Urinary bladder (tissue), 4 donors: ENCODE data around the gene RGS5. TPM values are rescaled to one million over a fixed set of nuclear protein-coding genes. Genes with fewer than 3 reads are reported as not detected.
"Not testable (repeated sequence)": the region's sequence is repeated elsewhere in the genome, so short reads cannot be mapped to it uniquely, and the experiment has no call there.

ENCODE experiments used
- DNase-seq: peaks from one replicate; pipeline ENCODE4 v3.0.0-alpha.2; 2015; ENCODE audit errors: extremely low spot score
- H3K27ac ChIP-seq: one replicate; pipeline ENCODE4 v1.5.1; 2013; ENCODE audit warnings: low read depth, mild to moderate bottlenecking, moderate library complexity
- H3K36me3 ChIP-seq: one replicate; pipeline ENCODE4 v1.6.1; 2013; ENCODE audit warnings: mild to moderate bottlenecking, moderate library complexity; ENCODE audit not compliant: insufficient read depth
- H3K4me1 ChIP-seq: one replicate; pipeline ENCODE4 v1.6.1; 2013; ENCODE audit warnings: mild to moderate bottlenecking, moderate library complexity; ENCODE audit not compliant: insufficient read depth
- H3K4me3 ChIP-seq: one replicate; pipeline ENCODE4 v1.5.1; 2013; ENCODE audit warnings: low read depth, low read length
- WGBS: extraction: QIAGEN DNeasy Blood & Tissue Kit; methylation state at CpG from one replicate; pipeline ENCODE4 v1.1.7; 2013; 5-methylcytosine and 5-hydroxymethylcytosine counted together
- polyA plus RNA-seq: library from polyadenylated mRNA; stranded (reverse); fragments of 200-250 nt; gene quantifications from one replicate; pipeline ENCODE4 v1.2.3, GENCODE V29; 2013
- total RNA-seq: library from RNA; depleted of rRNA; stranded (reverse); fragments of >200 nt; gene quantifications from one replicate; pipeline ENCODE4 v1.2.3, GENCODE V29; 2014
- donor health status: healthy with polysubstance abuse.
- donor health status: healthy.

RGS5 gene, protein sequence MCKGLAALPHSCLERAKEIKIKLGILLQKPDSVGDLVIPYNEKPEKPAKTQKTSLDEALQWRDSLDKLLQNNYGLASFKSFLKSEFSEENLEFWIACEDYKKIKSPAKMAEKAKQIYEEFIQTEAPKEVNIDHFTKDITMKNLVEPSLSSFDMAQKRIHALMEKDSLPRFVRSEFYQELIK
- total RNA-seq (197 TPM), polyA plus RNA-seq (179 TPM)

DNA sequence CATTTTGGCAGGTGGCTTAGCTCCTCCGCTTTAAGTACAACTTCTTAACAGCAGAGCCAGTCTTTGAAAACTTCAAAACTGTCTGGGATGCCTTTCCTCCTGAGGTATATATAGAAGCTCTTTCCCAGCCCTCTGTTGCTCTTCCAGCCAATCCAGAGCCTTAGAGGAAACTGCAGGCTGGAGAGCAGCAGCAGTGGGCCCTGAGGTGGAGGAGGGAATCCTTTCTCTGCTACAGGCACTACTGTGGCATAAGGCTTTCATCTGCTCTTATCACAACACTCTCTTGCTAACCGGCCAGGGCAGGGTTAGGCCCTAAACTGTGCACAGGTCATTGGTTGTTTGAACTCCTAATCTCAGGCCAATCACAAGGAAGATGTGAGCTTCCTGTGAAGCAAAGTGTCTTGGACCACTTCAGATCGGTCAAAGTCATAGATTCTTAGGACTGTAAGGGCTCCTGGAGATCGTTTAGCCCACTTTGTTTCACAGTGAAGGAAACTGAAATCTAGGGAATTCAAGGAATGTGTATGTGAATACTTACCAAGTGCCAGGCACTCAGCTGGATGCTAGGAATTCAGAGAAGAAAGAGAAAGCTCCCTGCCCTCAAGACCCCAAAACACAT is at the start of gene RGS5:
Gene RGS5 (minus strand): TSS at position 84 of the 619 bp plus-strand sequence. CDS start 81 bp downstream, at position 3.
- H3K4me1 ChIP-seq: no peaks in the 10 kb centered on the region
- WGBS: 38% methylated on average over 4 of the region's 4 CpGs
- peak within 1 kb of the TSS; percentile 18 for H3K4me3 ChIP-seq
- no peaks in the 10 kb centered on the region for H3K36me3 ChIP-seq
- no peak within 1 kb of the TSS for H3K27ac ChIP-seq
- no peak for DNase-seq

DNA sequence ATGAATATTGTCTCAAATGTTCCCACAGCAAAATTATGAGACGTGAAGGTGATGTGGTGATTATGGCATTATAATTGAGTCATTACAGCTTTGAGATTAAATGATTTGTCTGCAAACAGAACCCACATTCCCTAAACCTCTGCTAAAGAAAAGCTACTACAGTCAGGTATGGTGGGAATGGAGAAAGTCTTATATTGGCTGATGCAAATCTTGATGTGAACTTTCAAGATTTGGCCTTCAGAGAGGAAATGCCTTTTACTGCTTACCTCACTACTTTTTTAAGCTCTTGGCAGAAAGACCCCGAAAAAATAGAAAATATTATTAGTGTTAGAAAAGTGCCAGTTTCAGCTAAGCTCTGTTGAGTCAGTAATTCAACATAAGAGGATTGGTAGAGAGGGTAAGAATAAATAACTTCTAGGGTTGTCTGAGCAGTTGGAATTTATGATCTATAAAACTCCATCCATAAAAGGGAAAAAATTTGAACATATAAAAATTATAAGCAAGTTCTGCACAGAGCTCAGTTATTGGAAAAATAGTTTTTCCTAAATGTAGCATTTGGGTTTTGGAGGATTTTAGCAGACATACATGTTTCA is 47.8 kb upstream of the RGS5 start:
- no peak overlapping the region for H3K4me3 ChIP-seq
- DNase-seq: no peak
- no peaks in the 10 kb centered on the region for H3K4me1 ChIP-seq
- WGBS: 9% methylated on average over 2 of the region's 2 CpGs
- H3K36me3 ChIP-seq: no peaks in the 10 kb centered on the region
- H3K27ac ChIP-seq: no peak overlapping the region

DNA sequence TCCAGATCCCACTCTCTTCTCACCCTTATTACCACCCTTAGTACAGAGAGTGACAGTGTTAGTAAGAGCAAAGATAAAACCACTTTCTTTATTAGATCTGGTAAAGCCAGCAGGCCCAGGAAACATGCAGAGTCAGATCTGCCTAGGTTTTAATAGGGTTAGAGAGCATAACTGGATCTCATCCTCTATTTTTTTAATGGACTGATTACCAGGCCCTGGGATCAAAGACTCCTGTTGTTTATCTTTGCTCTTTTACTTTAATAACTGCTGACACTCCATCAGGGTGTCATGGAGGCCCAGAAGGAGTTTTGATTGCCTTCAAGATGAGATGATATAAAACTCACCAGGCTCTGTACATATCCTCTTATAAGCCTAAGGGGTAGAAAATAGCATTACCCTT is 45.3 kb upstream of the RGS5 start:
- no peaks in the 10 kb centered on the region for H3K36me3 ChIP-seq
- DNase-seq: peak; percentile 1
- H3K27ac ChIP-seq: no peak overlapping the region
- H3K4me1 ChIP-seq: no peaks in the 10 kb centered on the region
- no peak overlapping the region for H3K4me3 ChIP-seq

DNA sequence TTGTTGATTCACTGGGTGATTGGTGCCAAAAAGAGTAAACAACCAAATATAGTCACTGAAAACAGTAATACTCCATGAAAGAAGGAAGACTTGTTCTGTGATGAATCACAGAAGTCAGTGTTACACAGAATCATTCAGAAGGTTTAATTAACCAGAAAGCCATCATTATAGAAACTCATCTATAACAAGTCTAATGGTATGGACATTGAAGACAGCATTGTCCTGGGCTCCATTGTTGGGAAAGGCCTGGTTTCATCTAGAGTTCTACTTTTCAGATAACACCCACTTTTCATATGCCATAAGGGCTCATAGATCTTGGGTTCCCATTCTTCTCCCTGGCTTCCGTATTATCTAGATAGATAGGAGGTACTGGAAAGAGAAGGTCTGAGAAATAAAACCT is 41.9 kb upstream of the RGS5 start:
- not testable (repeated sequence) for H3K4me3 ChIP-seq, H3K27ac ChIP-seq, DNase-seq, H3K36me3 ChIP-seq, H3K4me1 ChIP-seq
- WGBS: 87% methylated on average over 1 of the region's 1 CpG

DNA sequence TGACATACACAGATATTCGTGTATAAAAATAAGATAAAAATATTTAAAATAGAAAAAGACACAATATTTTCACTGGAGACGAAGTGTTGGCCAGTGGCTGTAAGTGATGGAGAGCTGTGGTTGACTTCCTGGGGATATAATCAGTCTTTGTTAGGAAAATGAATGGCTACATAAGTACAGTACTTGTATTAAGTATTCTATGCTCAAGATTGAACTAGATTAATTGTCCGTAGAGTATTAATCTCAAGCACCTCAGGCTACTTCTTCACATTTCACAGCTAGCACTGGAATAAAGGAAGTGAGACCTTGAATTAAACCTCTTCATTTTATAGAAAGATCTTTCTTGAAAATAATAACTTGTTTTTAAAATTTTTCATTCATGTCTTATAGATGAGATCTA is 39.0 kb upstream of the RGS5 start:
- Histone ChIP-seq H3K4me1 (no peaks in the 10 kb centered on the region), H3K27ac (no peak overlapping the region), H3K4me3 (no peak overlapping the region), H3K36me3 (no peaks in the 10 kb centered on the region)
- no peak for DNase-seq
- 81% methylated on average over 3 of the region's 3 CpGs for WGBS

DNA sequence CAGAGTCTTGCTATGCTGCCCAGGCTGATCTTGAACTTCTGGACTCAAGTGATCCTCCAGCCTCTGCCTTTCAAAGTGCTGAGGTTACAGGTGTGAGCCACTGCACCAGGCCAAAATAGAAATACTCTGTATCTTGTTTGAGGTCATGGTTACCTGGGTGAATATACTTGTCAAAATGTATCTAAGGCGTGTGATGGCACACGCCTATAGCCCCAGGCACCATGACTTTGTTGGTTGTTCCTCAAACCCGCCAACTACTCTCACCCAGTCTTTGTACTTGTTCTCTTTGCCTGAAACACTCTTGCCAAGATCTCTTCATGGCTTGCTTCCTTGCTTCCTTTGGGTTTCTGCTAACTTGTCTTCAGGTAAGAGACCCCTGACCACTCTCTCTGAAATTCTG is 38.0 kb upstream of the RGS5 start:
- Histone ChIP-seq H3K36me3 (no peaks in the 10 kb centered on the region), H3K4me3 (no peak overlapping the region), H3K27ac (no peak overlapping the region), H3K4me1 (no peaks in the 10 kb centered on the region)
- WGBS: 93% methylated on average over 3 of the region's 3 CpGs
- DNase-seq: no peak

DNA sequence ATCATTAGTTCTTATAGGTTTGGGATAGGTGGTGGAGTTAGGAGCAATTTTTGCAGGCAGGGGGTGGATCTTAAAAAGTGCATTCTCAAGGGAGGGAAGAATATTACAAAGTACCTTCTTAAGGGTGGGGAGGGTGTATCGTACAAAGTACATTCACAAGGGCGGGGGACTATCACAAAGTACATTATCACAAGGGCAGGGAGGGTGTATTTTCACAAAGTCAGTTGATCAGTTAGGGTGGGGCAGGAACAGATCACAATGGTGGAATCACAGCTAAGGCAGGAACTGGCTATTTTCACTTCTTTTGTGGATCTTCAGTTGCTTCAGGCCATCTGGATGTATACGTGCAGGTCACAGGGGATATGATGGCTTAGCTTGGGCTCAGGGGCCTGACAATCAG is 30.9 kb upstream of the RGS5 start:
- 94% methylated on average over 3 of the region's 3 CpGs for WGBS
- not testable (repeated sequence) for H3K27ac ChIP-seq, H3K36me3 ChIP-seq, H3K4me3 ChIP-seq, DNase-seq, H3K4me1 ChIP-seq

DNA sequence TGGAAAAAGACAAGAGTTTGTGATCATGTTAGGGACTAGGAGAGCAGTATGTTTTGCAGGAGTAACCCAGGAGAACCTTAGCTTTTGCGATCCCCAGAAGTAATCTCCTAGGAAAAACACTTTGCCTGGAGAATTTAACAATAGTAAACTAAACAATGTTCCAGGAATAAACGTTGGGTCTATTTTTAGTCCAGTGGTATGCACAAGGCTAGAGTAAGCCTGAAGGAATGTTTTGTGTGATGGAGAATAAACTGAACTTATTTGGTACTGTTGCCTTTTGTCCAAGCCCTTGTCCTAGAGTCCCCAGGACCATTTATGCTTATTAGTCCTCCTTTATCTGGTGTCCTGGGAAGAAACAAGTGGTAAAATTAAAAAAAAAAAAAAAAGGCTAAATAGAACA is 28.7 kb upstream of the RGS5 start:
- no peak overlapping the region for H3K4me3 ChIP-seq
- H3K4me1 ChIP-seq: no peaks in the 10 kb centered on the region
- no peaks in the 10 kb centered on the region for H3K36me3 ChIP-seq
- WGBS: 16% methylated on average over 2 of the region's 2 CpGs
- no peak for DNase-seq
- no peak overlapping the region for H3K27ac ChIP-seq

DNA sequence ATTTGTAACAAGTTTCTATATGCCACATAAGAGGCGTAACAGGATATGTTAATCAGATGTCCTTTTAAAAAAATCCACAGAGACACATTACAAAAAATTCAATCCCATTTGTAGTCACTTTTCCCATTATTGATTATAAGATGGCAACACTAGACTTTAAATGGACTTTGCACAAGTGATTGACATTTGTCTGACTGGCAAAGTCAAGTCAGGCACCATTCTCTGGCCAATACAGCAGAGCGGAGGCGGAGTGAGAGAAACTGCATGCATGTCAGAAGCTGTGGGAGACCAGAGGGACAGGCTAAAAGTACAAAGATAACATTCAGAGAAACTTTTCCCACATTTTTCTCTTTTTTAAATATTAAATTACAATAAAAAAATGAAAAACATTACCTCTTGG is 28.1 kb upstream of the RGS5 start:
- Histone ChIP-seq H3K4me1 (no peaks in the 10 kb centered on the region), H3K27ac (no peak overlapping the region), H3K36me3 (no peaks in the 10 kb centered on the region), H3K4me3 (no peak overlapping the region)
- 92% methylated on average over 3 of the region's 3 CpGs for WGBS
- DNase-seq: no peak

DNA sequence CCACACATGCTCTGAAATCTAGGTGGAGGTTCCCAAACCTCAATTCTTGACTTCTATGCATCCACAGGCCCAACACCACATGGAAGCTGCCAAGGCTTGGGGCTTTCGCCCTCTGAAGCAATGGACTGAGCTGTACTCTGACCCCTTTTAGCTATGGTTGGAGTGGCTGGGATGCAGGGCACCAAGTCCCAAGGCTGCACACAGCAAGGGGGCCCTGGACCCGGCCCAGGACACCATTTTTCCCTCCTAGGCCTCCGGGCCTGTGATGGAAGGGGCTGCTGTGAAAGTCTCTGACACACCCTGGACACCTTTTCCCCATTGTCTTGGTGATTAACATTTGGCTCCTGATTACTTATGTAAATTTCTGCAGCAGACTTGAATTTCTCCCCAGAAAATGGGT is 25.6 kb upstream of the RGS5 start:
- not testable (repeated sequence) for DNase-seq

DNA sequence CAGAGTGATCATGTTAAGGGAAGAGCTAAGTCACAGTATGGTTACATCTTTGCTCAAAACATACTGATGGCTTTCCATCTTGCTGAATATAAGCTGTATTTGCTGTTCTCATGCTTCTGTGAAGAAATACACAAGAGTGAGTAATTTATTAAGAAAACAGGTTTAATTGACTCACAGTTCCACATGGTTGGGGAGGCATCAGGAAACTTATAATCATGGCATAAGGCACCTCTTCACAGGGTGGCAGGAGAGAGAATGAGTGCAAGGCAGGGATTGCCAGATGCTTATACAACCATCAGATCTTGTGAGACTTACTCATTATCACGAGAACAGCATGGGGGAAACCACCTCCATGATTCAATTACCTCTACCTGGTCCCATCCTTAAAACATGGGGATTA is 24.4 kb upstream of the RGS5 start:
- no peak for DNase-seq
- H3K27ac ChIP-seq: no peak overlapping the region
- WGBS: 95% methylated on average over 1 of the region's 1 CpG
- H3K4me3 ChIP-seq: no peak overlapping the region
- no peaks in the 10 kb centered on the region for H3K36me3 ChIP-seq
- no peaks in the 10 kb centered on the region for H3K4me1 ChIP-seq

More for the DNA sequence above, 25.6 kb upstream of the RGS5 start:
- 90% methylated on average over 3 of the region's 3 CpGs for WGBS
- not testable (repeated sequence) for H3K36me3 ChIP-seq, H3K27ac ChIP-seq, H3K4me3 ChIP-seq, H3K4me1 ChIP-seq

DNA sequence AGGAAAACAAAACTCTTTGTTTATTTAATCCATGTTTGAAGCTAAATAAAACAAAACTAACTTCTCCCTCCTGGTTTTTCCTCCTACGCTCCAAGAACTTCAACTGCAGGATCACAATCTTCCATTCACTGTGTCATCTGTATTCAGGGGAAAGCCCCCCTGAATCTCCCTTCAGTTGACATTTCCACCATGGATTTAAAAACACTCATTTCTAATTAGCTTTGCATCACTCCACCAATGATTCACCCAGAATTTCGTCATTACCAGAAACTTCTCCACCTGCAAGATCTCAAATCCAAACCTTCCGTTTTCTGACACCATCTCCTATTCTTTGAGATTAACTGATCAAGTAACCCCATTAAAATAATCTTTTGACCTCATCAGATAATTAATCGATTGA is 10.9 kb upstream of the RGS5 start:
- WGBS: 91% methylated on average over 4 of the region's 4 CpGs
- no peak overlapping the region for H3K27ac ChIP-seq
- H3K36me3 ChIP-seq: no peaks in the 10 kb centered on the region
- no peak overlapping the region for H3K4me3 ChIP-seq
- no peaks in the 10 kb centered on the region for H3K4me1 ChIP-seq
- no peak for DNase-seq

DNA sequence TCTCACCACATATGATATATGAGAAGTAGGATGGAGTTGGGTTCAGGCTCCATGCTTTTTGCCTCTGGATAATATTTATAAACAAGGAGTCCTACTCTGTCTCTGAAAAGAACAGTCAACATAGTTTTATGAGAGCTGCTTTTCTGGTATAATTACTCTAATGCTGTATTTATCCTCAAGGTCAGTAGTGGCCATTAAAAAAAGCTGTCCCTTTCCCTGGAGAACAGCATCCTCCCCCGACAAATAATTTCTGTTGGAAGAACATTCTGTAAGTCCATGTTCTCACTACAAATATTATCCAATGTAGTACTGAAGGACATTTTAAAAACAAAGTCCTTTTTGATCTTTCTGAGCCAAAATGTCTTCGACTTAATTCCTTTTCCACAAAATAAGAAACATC is 9.0 kb upstream of the RGS5 start:
- H3K36me3 ChIP-seq: no peaks in the 10 kb centered on the region
- no peak for DNase-seq
- H3K4me1 ChIP-seq: no peaks in the 10 kb centered on the region
- H3K27ac ChIP-seq: no peak overlapping the region
- WGBS: 74% methylated on average over 2 of the region's 2 CpGs
- no peak overlapping the region for H3K4me3 ChIP-seq

DNA sequence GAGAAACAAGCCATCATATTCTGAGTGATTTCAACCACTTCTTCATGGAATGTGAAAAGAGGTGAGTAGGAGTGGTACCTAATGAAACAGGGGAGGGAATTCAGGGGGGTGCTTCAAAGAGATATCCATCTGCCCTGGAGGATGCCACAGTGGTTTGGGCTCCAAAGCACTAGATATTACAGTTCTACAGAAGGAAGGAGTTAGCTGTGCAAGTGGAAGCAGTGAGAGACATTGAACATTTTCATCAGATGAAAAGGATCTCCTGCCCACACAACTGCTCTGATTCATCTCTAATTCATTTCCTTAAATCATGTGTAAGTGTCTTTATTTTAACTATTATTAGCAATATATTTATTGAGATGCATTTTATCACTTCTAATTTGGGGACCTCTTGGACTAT is 2.8 kb upstream of the RGS5 start:
- no peak overlapping the region for H3K4me3 ChIP-seq
- no peak overlapping the region for H3K27ac ChIP-seq
- H3K36me3 ChIP-seq: no peaks in the 10 kb centered on the region
- DNase-seq: no peak
- H3K4me1 ChIP-seq: no peaks in the 10 kb centered on the region
